ENCODE results near the gene IGSF9B.

DNA sequence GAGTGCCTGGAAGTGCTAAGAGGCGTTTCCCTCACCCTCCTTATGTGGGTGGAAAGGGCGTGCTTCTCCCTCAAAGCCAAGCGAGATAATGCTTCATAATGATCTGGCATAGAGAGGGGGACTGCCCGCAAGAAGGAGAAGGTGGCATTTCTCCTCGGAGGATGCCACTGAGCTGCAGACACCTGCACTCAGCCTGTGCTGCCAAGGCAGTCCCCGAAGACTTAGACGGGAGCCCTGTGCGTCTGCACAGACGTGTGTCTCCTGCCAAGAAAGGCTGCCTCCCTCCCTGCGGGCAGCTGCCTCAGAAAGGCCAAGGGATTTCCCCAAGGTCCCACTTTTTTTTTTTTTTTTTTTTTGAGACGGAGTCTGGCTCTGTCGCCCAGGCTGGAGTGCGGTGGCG is 63.4 kb downstream of the IGSF9B start:
- TF ChIP-seq, protein P1, sequence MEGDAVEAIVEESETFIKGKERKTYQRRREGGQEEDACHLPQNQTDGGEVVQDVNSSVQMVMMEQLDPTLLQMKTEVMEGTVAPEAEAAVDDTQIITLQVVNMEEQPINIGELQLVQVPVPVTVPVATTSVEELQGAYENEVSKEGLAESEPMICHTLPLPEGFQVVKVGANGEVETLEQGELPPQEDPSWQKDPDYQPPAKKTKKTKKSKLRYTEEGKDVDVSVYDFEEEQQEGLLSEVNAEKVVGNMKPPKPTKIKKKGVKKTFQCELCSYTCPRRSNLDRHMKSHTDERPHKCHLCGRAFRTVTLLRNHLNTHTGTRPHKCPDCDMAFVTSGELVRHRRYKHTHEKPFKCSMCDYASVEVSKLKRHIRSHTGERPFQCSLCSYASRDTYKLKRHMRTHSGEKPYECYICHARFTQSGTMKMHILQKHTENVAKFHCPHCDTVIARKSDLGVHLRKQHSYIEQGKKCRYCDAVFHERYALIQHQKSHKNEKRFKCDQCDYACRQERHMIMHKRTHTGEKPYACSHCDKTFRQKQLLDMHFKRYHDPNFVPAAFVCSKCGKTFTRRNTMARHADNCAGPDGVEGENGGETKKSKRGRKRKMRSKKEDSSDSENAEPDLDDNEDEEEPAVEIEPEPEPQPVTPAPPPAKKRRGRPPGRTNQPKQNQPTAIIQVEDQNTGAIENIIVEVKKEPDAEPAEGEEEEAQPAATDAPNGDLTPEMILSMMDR (IDR thresholded peaks at IDR 0.05): no peak
- no peak for TF ChIP-seq POLR2A (IDR thresholded peaks at IDR 0.05)

Measured in uterus (tissue), 2 donors.